ENCODE data around the gene CUL4A. TPM values are rescaled to one million over a fixed set of nuclear protein-coding genes. Genes with fewer than 3 reads are reported as not detected.

Gene CUL4A
- total and polyA plus RNA-seq, 10 donors, result 24.4 to 99.3 (median 63.9) TPM

- no peaks in the 10 kb centered on the region for H3K9me3 ChIP-seq
- H3K4me3 ChIP-seq, result peak overlapping the region; percentile 52 to 98 (median 96)
- peak; percentile 94 for DNase-seq
- H3K4me1 ChIP-seq, result peaks cover 48 to 84% (median 79%) of the 10 kb centered on the region in 6 donors
- 0 to 2% (median 1%) methylated on average over 11 to 67 of the region's 67 CpGs for WGBS, 5 donors
- intact Hi-C loops (cut with DNase I; ENCODE audit: low total_unique reads), result loop anchor here (10.0 kb wide), 1 partner anchor 55 kb away; the partner anchor contains the start of gene PROZ
- no peaks in the 10 kb centered on the region for H3K27me3 ChIP-seq (replicated peaks in 1 of 7)
- H3K27ac ChIP-seq, result peak overlapping the region; percentile 85 to 99 (median 98)
- H3K36me3 ChIP-seq, result peaks cover 0 to 29% (median 0%) of the 10 kb centered on the region in 6 donors
- TF ChIP-seq POLR2A (IDR thresholded peaks at IDR 0.05), result no peak
- TF ChIP-seq, protein P1, sequence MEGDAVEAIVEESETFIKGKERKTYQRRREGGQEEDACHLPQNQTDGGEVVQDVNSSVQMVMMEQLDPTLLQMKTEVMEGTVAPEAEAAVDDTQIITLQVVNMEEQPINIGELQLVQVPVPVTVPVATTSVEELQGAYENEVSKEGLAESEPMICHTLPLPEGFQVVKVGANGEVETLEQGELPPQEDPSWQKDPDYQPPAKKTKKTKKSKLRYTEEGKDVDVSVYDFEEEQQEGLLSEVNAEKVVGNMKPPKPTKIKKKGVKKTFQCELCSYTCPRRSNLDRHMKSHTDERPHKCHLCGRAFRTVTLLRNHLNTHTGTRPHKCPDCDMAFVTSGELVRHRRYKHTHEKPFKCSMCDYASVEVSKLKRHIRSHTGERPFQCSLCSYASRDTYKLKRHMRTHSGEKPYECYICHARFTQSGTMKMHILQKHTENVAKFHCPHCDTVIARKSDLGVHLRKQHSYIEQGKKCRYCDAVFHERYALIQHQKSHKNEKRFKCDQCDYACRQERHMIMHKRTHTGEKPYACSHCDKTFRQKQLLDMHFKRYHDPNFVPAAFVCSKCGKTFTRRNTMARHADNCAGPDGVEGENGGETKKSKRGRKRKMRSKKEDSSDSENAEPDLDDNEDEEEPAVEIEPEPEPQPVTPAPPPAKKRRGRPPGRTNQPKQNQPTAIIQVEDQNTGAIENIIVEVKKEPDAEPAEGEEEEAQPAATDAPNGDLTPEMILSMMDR (IDR thresholded peaks at IDR 0.05 in 8 of 11, conservative IDR thresholded peaks at IDR 0.05 in 3 of 11), result peak in 2 of 11 experiments; percentile 12
- TF ChIP-seq POLR2AphosphoS5 (IDR thresholded peaks at IDR 0.05), result peak; percentile 55 to 73 (median 71)
These were observed 477 bp downstream of the CUL4A start for GRCh38 chr13:113209759-113210421.

- no peak for DNase-seq
- H3K4me1 ChIP-seq, result peaks cover 47 to 84% (median 70%) of the 10 kb centered on the region in 6 donors
- no peak for TF ChIP-seq POLR2A (IDR thresholded peaks at IDR 0.05)
- TF ChIP-seq POLR2AphosphoS5 (IDR thresholded peaks at IDR 0.05), result no peak
- TF ChIP-seq, protein P1 (IDR thresholded peaks at IDR 0.05 in 8 of 11, conservative IDR thresholded peaks at IDR 0.05 in 3 of 11), result no peak
- 69 to 91% (median 77%) methylated on average over 6 of the region's 6 CpGs for WGBS, 5 donors
- peaks cover 0 to 29% (median 0%) of the 10 kb centered on the region in 6 donors for H3K36me3 ChIP-seq
- no peaks in the 10 kb centered on the region for H3K27me3 ChIP-seq (replicated peaks in 1 of 7)
- intact Hi-C loops (cut with DNase I; ENCODE audit: low total_unique reads), result no loop called here
- peak overlapping the region in 1 of 8 donors; percentile 99 for H3K27ac ChIP-seq
- H3K9me3 ChIP-seq, result no peaks in the 10 kb centered on the region
- H3K4me3 ChIP-seq, result peak overlapping the region in 3 of 8 donors; percentile 89 to 98 (median 94)
These were observed 1.4 kb downstream of the CUL4A start for GRCh38 chr13:113210833-113211232.

DNA sequence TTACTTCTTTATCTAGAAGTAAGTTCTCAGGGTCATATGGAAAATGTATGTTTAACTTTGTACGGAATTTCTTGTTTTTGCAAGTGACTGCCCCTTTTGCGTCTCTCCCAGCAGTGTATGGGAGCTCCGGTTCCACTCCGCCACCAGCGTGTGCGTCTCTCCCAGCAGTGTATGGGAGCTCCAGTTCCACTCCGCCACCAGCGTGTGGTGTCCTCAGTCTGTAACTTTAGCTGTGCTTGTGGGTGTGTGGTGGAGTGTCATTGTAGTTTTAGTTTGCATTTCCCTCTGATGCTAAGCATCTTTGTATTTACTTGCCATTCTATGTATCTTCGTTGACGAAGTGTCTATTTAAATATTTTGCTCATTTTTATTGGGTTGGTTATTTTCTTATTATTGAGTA, 2.4 kb downstream of the CUL4A start:
- Histone ChIP-seq H3K9me3 (no peaks in the 10 kb centered on the region), H3K27me3 (replicated peaks in 1 of 7) (no peaks in the 10 kb centered on the region), H3K4me1 (peaks cover 45 to 84% (median 65%) of the 10 kb centered on the region in 6 donors), H3K4me3 (no peak overlapping the region), H3K36me3 (peaks cover 0 to 23% (median 0%) of the 10 kb centered on the region in 6 donors), H3K27ac (no peak overlapping the region)
- TF ChIP-seq POLR2AphosphoS5 (IDR thresholded peaks at IDR 0.05), result no peak
- TF ChIP-seq, protein P1 (IDR thresholded peaks at IDR 0.05 in 8 of 11, conservative IDR thresholded peaks at IDR 0.05 in 3 of 11), result no peak
- TF ChIP-seq POLR2A (IDR thresholded peaks at IDR 0.05), result no peak
- intact Hi-C loops (cut with DNase I; ENCODE audit: low total_unique reads), result no loop called here
- no peak for DNase-seq
- WGBS, 5 donors, result 94 to 98% (median 96%) methylated on average over 10 of the region's 10 CpGs

GRCh38 chr13:113216254-113217048, 7.0 kb downstream of the CUL4A start:
- Histone ChIP-seq H3K4me3 (no peak overlapping the region), H3K4me1 (peaks cover 19 to 68% (median 38%) of the 10 kb centered on the region in 6 donors)

More at GRCh38 chr13:113216254-113217048, 7.0 kb downstream of the CUL4A start:
- DNase-seq, result peak; percentile 29
- H3K36me3 ChIP-seq, result peaks cover 0 to 54% (median 20%) of the 10 kb centered on the region in 6 donors
- H3K27ac ChIP-seq, result no peak overlapping the region
- TF ChIP-seq, protein P1 (IDR thresholded peaks at IDR 0.05 in 8 of 11, conservative IDR thresholded peaks at IDR 0.05 in 3 of 11), result no peak
- no peak for TF ChIP-seq POLR2A (IDR thresholded peaks at IDR 0.05)
- no peak for TF ChIP-seq POLR2AphosphoS5 (IDR thresholded peaks at IDR 0.05)
- intact Hi-C loops (cut with DNase I; ENCODE audit: low total_unique reads), result no loop called here
- no peaks in the 10 kb centered on the region for H3K9me3 ChIP-seq
- 54 to 75% (median 70%) methylated on average over 7 of the region's 7 CpGs for WGBS, 5 donors
- no peaks in the 10 kb centered on the region for H3K27me3 ChIP-seq (replicated peaks in 1 of 7)
